GM13977 (cell line): ENCODE results near the gene SPIB.
"Not testable (repeated sequence)": the region's sequence is repeated elsewhere in the genome, so short reads cannot be mapped to it uniquely, and the experiment has no call there.

Experiments
- DNase-seq: peaks from one replicate; pipeline ENCODE4 v3.0.0; 2012; ENCODE audit warnings: low spot score
- in situ Hi-C: fragments of 300-500 bp; cut with MboI; formaldehyde crosslinking; loops from one replicate; pipeline ENCODE4 v1.12.0; 2022; ENCODE audit warnings: low sequenced_read_pairs, low pct_unique_long_range_greater_than_20kb, mixed read lengths, inconsistent platforms; ENCODE audit not compliant: unreplicated experiment
- TF ChIP-seq, protein P1 (sequence below): IDR thresholded peaks from 2 replicates; pipeline ENCODE4 v1.5.1; 2012; ENCODE audit warnings: mild to moderate bottlenecking, control low read depth; ENCODE audit not compliant: insufficient read depth; ENCODE audit errors: extremely low read depth, missing control alignments

Gene SPIB

DNA sequence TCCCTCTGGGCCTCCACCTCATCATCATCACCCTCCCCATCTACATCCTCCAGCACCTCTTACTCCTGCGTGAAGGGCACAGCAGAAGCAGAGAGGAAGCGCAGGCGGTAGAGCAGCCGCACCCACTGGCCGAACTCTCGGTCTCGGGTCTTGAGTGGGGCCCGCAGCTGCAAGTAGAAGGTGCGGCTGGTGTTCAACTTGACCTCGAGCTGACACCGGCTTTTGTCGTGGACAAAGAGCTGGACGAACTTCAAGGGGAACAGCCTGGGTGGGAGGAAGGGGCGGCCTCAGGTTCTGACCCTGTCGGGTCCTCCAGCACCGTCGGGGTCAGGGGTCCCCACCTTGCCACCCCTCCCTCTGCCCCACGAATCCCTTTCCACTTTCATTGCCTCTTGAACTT, 48.8 kb downstream of the SPIB start:
- in situ Hi-C loops: no loop called here
- TF ChIP-seq, protein P1, sequence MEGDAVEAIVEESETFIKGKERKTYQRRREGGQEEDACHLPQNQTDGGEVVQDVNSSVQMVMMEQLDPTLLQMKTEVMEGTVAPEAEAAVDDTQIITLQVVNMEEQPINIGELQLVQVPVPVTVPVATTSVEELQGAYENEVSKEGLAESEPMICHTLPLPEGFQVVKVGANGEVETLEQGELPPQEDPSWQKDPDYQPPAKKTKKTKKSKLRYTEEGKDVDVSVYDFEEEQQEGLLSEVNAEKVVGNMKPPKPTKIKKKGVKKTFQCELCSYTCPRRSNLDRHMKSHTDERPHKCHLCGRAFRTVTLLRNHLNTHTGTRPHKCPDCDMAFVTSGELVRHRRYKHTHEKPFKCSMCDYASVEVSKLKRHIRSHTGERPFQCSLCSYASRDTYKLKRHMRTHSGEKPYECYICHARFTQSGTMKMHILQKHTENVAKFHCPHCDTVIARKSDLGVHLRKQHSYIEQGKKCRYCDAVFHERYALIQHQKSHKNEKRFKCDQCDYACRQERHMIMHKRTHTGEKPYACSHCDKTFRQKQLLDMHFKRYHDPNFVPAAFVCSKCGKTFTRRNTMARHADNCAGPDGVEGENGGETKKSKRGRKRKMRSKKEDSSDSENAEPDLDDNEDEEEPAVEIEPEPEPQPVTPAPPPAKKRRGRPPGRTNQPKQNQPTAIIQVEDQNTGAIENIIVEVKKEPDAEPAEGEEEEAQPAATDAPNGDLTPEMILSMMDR: no peak
- no peak for DNase-seq

DNA sequence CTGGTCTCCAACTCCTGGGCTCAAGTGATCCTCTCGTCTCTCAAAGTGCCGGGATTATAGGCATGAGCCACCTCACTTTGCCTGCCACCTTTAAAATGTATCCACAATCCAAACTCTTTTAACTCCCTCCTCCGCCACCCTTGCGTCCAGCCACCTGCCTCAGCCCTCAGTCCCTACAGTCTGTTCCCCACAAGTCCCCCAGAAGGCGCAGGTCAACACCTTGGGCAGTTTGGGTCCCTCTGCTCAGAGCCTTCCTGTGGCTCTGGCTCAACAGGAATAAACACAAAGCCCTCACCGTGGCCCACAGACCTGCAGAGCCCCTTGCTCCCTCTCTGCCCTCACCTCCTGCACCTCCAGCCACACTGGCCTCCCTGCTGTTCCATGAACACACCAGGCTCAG, 50.1 kb downstream of the SPIB start:
- in situ Hi-C loops: no loop called here
- no peak for DNase-seq
- TF ChIP-seq, protein P1: no peak

DNA sequence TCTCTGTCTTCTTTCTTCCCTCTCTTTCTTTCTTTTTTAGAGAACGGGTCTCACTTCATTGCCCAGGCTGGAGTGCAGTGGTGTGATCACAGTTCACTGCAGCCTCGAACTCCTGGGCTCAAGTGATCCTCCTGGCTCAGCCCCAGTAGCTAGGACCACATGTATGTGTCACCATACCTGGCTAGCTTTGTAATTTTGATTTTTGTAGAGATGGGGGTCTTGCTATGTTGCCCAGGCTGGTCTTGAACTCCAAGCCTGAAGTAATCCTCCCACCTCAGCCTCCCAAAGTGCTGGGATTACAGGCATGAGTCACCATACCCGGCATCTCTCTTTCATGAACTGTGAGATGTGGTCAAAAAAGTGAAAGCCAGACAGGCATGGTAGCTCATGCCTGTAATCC, 54.6 kb downstream of the SPIB start:
- DNase-seq, in situ Hi-C loops: not testable (repeated sequence)

DNA sequence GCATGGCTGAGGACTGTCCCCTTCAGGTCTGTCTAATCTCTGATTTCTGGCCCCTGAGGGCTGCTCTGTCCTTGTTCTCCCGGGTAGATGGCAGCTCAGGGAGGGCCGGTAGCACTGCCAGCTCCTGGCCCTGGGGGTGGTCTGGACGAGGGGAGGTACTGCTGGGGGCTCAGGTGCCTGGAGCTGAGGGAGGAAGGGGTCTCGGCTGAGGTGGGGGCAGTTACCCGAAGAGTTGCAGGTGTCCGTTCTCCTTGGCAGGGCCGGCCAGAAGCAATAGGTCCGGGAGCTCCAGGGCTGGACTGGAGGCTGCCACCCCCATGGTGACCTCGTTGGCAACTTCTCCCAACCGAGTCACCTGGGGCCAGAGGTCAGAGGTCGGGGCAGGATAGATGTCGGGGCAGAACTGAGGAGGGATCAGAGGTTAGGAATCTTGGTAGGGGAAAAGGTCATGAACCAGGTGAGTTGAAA, 56.4 kb downstream of the SPIB start:
- no peak for DNase-seq
- TF ChIP-seq, protein P1: no peak
- in situ Hi-C loops: no loop called here

DNA sequence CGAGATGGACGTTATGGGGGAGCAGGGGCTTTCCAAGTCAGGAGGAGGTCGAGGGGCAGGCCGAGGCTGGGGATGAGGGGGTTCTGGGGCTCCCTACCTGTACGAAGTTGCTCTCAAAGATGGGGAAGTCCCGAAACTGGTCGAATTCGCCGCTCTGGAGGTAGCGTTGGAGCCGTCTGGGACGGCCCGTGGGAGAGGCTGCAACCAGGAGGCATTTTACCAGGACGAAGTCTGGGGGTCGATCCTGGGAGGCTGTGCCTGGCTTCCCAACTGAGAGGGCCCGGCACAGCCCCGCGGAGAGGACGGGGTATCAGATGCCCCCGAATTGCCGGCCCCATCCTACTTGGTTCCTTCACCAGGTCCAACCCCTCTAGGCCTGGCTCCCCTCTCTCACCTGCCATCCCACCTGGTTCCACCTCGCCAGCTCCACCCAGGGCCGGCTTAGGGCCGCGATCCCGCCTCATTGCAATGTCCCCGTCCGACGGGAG, 57.0 kb downstream of the SPIB start:
- in situ Hi-C loops: no loop called here
- TF ChIP-seq, protein P1: no peak
- DNase-seq: no peak

DNA sequence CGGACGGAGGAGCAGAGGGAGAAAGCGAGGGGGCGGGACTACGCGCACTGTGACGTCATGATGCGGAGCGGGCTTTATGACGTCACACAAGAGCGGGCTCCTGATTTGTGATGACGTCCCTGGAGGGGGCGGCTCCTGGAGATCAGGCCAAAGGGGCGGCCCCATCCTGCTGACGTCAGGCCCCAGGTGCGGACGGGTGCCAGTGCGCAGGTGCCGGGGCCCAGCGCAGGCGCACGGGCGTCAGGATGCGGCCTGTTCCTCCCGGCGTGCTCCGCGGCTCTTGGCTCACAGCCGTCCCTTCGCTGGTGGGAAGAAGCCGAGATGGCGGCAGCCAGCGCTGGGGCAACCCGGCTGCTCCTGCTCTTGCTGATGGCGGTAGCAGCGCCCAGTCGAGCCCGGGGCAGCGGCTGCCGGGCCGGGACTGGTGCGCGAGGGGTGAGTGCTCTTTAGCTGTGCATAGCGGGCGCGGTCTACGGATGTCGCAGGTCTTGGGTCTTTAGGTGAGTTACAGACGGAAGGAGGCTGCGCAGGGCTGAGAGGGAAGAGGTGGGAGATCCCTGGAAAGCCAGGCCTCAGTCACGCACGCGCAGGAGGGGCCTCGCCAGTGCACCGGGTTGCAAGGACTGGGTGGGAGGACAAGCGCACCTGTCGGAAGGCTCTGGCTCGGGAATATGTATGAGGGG, 57.6 kb downstream of the SPIB start, which contains the start of the genes EMC10 and GARIN5A:
EMC10 (plus strand) TSS at position 284 of the 683 bp plus-strand sequence; CDS start at position 322, 38 bp downstream.
GARIN5A (minus strand) TSS at position 625 of the 683 bp plus-strand sequence; CDS start at position 165, 460 bp downstream.
- peak; percentile 100 for DNase-seq
- in situ Hi-C loops: no loop called here
- TF ChIP-seq, protein P1: no peak

DNA sequence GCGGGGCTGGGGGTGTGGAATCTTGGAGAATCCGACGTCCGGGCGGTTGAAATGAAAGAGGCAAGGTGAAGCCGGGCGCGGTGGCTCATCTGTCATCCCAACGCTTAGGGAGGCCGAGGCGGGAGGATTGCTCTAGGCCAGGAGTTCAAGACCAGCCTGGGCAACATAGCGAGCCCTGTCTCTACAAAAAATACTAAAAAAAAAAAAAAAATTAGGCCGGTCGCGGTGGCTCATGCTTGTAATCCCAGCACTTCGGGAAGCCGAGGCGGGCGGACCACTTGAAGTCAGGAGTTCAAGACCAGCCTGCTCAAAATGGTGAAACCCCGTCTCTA, 58.1 kb downstream of the SPIB start:
- in situ Hi-C loops: no loop called here
- TF ChIP-seq, protein P1: no peak
- no peak for DNase-seq
